ENCODE measurements around the gene OR10J5. TPM values are rescaled to one million over a fixed set of nuclear protein-coding genes. Genes with fewer than 3 reads are reported as not detected.

Gene OR10J5
- total and polyA plus RNA-seq, 4 donors = 0.46 to 5.7 TPM; not detected in 2

DNA sequence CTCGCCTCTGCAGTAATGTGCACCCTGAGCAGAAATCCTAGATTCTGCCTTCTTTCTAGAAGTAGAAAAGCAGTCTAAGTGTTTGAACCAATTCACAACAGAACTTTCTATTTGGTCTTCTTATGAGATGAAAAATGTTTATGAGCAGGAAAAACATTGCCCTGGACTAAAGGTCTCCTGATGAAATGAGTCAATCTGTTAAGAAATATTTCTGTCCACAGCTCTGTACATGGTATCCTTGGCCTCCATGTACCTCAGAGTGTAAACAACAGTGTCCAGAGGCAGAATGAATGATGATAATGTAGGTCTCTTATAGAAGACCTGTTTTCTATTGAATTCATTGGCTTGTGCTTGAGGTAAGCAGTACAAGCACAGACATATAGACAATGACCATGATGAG lies 45.6 kb upstream of the OR10J5 start (continued):
- peak; percentile 73 for TF ChIP-seq REST (IDR thresholded peaks at IDR 0.05)
- peak; percentile 94 for TF ChIP-seq FOXA1 (IDR thresholded peaks at IDR 0.05)
- peak; percentile 90 for TF ChIP-seq HNF4G (IDR thresholded peaks at IDR 0.05)
- TF ChIP-seq EGR1 (IDR thresholded peaks at IDR 0.05; ENCODE audit: low read depth in 2 of 2) = peak in 1 of 2 donors; percentile 28
- peak; percentile 95 for TF ChIP-seq FOXA2 (IDR thresholded peaks at IDR 0.05)
- peak; percentile 92 to 95 for TF ChIP-seq RXRA (IDR thresholded peaks at IDR 0.05)
- peak; percentile 81 for TF ChIP-seq YY1 (IDR thresholded peaks at IDR 0.05)
- TF ChIP-seq SP1 (IDR thresholded peaks at IDR 0.05) = peak; percentile 93
- peak; percentile 44 for TF ChIP-seq NR2F2 (IDR thresholded peaks at IDR 0.05)

- Histone ChIP-seq H3K36me3 (ENCODE audit: control insufficient read depth in 4 of 4, insufficient read depth in 3 of 4, low read depth in 1 of 4, low read length in 3 of 4) (no peaks in the 10 kb centered on the region), H3K27me3 (ENCODE audit: control insufficient read depth in 4 of 4, insufficient read depth in 4 of 4, low read length in 3 of 4) (no peaks in the 10 kb centered on the region), H3K4me3 (ENCODE audit: low read depth in 1 of 3, low read length in 3 of 3) (no peak overlapping the region), H3K9me3 (ENCODE audit: control insufficient read depth in 4 of 4, low read length in 3 of 4) (no peaks in the 10 kb centered on the region), H3K4me1 (ENCODE audit: control insufficient read depth in 4 of 4, insufficient read depth in 4 of 4, low read length in 3 of 4) (peaks cover 3 to 28% (median 15%) of the 10 kb centered on the region in 4 donors), H3K27ac (ENCODE audit: low read depth in 1 of 2, low read length in 2 of 2) (peak overlapping the region; percentile 73 to 83), H3K9ac (ENCODE audit: low read depth in 1 of 2, low read length in 2 of 2) (peak overlapping the region in 1 of 2 donors; percentile 33)
- no peak for TF ChIP-seq CTCF (IDR thresholded peaks at IDR 0.05; ENCODE audit: low read depth, low read length, missing input control)
- no peak for TF ChIP-seq FOXA2 (IDR thresholded peaks at IDR 0.05)
- no peak for TF ChIP-seq RXRA (IDR thresholded peaks at IDR 0.05)
- no peak for TF ChIP-seq SP1 (IDR thresholded peaks at IDR 0.05)
- no peak for TF ChIP-seq FOXA1 (IDR thresholded peaks at IDR 0.05)
- TF ChIP-seq TAF1 (conservative IDR thresholded peaks at IDR 0.05) = no peak
- TF ChIP-seq RAD21 (IDR thresholded peaks at IDR 0.05) = no peak
- no peak for TF ChIP-seq NR2F2 (IDR thresholded peaks at IDR 0.05)
- TF ChIP-seq YY1 (IDR thresholded peaks at IDR 0.05) = no peak
- no peak for TF ChIP-seq HNF4G (IDR thresholded peaks at IDR 0.05)
- TF ChIP-seq EGR1 (IDR thresholded peaks at IDR 0.05; ENCODE audit: low read depth in 2 of 2) = no peak
- DNase-seq (ENCODE audit: low spot score) = no peak
- WGBS = 62% methylated on average over 3 of the region's 3 CpGs
Observed at GRCh38 chr1:159580340-159580739, 44.5 kb upstream of the OR10J5 start.

DNA sequence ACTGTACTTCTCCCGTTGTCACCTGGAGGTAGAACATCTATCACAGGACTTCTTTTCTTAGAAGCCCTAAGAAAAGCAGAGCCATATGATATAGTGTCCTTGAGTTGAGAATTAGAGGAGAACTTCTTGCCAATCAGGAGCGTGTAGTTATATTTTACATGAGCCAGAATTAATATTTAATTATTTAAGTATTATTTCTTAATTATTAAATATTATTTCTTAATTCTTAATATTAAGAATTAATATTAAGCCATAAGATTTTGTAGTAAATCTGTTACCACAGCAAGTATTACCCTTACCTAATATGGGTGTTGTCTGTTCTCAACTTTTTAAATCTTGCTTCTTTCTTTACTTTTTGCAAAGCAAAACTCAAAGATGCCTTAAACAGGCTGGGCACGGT lies 41.6 kb upstream of the OR10J5 start:
- H3K27ac ChIP-seq (ENCODE audit: low read depth in 1 of 2, low read length in 2 of 2) = no peak overlapping the region
- H3K9ac ChIP-seq (ENCODE audit: low read depth in 1 of 2, low read length in 2 of 2) = no peak overlapping the region
- H3K4me3 ChIP-seq (ENCODE audit: low read depth in 1 of 3, low read length in 3 of 3) = no peak overlapping the region
- DNase-seq (ENCODE audit: low spot score) = no peak
- no peaks in the 10 kb centered on the region for H3K27me3 ChIP-seq (ENCODE audit: control insufficient read depth in 4 of 4, insufficient read depth in 4 of 4, low read length in 3 of 4)
- H3K4me1 ChIP-seq (ENCODE audit: control insufficient read depth in 4 of 4, insufficient read depth in 4 of 4, low read length in 3 of 4) = peaks cover 3 to 18% (median 10%) of the 10 kb centered on the region in 4 donors
- H3K36me3 ChIP-seq (ENCODE audit: control insufficient read depth in 4 of 4, insufficient read depth in 3 of 4, low read depth in 1 of 4, low read length in 3 of 4) = no peaks in the 10 kb centered on the region
- no peaks in the 10 kb centered on the region for H3K9me3 ChIP-seq (ENCODE audit: control insufficient read depth in 4 of 4, low read length in 3 of 4)
- TF ChIP-seq REST (IDR thresholded peaks at IDR 0.05) (no peak), YY1 (IDR thresholded peaks at IDR 0.05) (no peak), FOXA2 (IDR thresholded peaks at IDR 0.05) (no peak), RXRA (IDR thresholded peaks at IDR 0.05) (no peak), ZBTB33 (IDR thresholded peaks at IDR 0.05) (no peak), RAD21 (IDR thresholded peaks at IDR 0.05) (no peak), NR2F2 (IDR thresholded peaks at IDR 0.05) (no peak), FOXA1 (IDR thresholded peaks at IDR 0.05) (no peak), SP1 (IDR thresholded peaks at IDR 0.05) (no peak), GABPA (IDR thresholded peaks at IDR 0.05 in 1 of 2, conservative IDR thresholded peaks at IDR 0.05 in 1 of 2) (no peak), CTCF (IDR thresholded peaks at IDR 0.05; ENCODE audit: low read depth, low read length, missing input control) (no peak)
- TF ChIP-seq, protein P1, sequence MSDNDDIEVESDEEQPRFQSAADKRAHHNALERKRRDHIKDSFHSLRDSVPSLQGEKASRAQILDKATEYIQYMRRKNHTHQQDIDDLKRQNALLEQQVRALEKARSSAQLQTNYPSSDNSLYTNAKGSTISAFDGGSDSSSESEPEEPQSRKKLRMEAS (IDR thresholded peaks at IDR 0.05) = no peak
- WGBS = 95% methylated on average over 3 of the region's 3 CpGs
